Hepatocyte (in vitro differentiated cells): ENCODE measurements around the gene VSTM2L.

Experiments
- CTCF ChIP-seq: fragments of 200-600 bp; sonication (generic); IDR thresholded peaks from 2 replicates; pipeline ENCODE4 v1.5.1; 2016; ENCODE audit warnings: antibody characterized with exemption, mild to moderate bottlenecking; ENCODE audit not compliant: poor library complexity
- EZH2 ChIP-seq: fragments of 200-600 bp; sonication (generic); IDR thresholded peaks from 2 replicates; pipeline ENCODE4 v1.6.1; 2016; ENCODE audit warnings: antibody characterized with exemption, mild to moderate bottlenecking, borderline replicate concordance

GRCh38 chr20:37956107-37956585 lies 53.2 kb downstream of the VSTM2L start:
- no peak for TF ChIP-seq CTCF
- TF ChIP-seq EZH2, result no peak
